Activated T-helper 1 cell treated with Interleukin-2 at 50 U/mL for 16 hours (primary cell): ENCODE measurements around the gene PTPRD.
"Not testable (repeated sequence)": the region's sequence is repeated elsewhere in the genome, so short reads cannot be mapped to it uniquely, and the experiment has no call there.

Source experiments
- DNase-seq: peaks from one replicate; pipeline ENCODE4 v3.0.0-alpha.2; 2020; ENCODE audit warnings: low read depth

PTPRD gene

DNA sequence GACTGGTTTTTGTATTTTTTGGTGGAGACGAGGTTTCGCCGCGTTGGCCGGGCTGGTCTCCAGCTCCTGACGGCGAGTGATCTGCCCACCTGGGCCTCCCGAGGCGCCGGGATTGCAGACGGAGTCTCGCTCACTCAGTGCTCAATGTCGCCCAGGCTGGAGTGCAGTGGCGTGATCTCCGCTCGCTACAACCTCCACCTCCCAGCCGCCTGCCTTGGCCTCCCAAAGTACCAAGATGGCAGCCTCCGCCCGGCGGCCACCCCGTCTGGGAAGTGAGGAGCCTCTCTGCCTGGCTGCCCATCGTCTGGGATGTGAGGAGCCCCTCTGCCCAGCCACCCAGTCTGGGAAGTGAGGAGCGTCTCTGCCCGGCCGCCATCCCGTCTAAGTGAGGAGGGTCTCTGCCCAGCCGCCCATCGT lies 163.6 kb downstream of the PTPRD start:
- DNase-seq = not testable (repeated sequence)

DNA sequence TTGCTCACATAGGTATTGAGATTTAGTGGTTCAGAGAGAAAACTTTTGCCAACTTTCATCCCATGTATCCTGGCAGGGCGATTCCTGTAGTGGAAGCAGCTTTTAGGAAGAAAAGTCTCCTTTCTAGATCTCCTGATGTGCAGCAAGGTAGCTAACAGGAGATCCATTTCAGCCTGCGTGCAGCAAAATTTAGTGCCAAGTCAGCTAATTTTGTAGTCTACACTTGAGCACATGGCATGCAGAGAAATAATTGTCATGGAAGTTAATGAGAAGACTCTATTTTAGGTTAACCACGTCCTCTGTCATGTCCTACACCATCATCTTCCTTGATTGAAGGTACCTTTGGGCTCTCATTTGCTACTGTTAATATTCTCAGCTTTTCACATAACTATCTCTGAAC lies 165.8 kb downstream of the PTPRD start:
- no peak for DNase-seq

DNA sequence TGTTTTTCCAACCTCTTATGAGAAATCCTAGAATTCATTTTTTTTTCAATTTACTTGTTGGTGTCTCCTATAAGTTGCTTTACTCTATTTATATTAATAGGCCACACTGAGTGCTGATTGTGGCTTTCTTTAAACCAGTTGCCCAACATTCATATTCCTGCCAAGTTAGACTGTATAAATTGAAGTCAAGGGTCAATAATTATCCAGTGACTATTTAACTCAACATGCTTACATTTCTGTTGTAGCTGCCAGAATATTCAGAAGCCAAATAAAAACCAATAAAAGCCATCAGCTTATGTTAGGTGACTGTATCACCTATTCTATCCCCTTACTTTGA lies 169.0 kb downstream of the PTPRD start:
- no peak for DNase-seq

DNA sequence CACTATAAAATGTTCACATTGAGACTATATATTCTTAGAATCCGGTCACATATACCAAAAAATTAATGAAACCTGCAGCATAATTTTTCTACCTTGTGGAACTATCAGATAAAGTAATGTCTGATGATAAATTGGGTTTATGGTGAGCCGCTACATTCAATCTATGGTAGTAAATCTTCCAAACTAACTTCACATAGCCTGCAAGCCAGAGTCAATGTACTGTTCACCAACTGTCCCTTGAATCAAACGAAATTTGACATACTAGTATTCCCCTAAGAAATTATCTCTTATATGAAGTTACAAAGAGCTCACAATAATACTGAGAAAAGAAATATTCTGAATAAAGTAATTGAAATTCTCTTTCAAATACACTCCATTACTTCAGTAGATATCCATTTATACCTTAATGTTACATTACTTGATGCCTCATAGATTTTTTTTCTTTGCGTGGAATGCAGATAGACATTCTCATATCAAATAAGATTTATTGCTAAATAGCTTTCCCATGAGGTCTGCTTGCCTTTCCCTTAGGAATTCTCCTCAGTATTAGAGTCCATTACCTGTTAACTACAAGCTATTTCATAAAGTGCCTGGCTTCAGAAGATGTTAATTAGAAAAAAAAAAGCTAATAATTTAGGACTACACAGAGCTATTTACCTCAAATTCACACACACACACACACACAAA lies 169.5 kb downstream of the PTPRD start:
- DNase-seq = no peak

DNA sequence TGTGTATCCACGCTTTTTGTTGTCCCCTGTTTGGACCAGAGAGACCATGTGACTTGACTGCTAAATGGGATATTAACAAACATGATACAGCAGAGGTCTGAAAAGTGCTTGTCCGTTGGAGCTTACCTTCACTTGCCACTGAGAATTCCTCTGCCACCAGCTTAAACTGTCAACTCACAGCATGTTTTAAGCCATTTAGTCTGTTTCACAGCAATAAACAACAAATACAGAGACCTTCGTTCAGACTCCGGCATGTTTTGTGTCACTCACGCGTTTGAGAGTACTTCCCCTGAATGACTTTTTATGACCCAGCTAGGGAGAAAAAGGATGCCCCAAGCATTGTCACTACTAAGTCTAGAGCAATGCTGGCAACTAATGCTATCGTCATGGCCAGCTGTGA lies 173.8 kb downstream of the PTPRD start:
- DNase-seq = no peak

DNA sequence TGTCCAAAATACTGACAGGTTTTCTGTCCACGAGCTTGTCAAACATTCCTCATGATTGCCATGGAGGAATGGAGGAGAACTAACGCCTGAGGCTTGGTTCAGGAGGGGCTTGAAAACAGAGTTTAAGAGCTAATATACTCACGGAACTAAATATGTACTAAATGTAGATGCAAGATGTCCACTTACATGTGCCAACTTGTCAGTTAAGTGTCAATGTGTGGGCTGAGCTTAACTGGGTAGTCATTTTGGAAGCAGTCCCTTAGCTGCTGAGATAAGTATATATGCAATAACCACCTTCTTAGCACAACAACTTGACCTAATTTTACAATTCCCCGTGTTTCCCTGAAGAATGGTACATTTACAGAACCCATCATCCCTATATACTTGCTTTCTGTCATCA lies 176.0 kb downstream of the PTPRD start:
- DNase-seq = no peak

DNA sequence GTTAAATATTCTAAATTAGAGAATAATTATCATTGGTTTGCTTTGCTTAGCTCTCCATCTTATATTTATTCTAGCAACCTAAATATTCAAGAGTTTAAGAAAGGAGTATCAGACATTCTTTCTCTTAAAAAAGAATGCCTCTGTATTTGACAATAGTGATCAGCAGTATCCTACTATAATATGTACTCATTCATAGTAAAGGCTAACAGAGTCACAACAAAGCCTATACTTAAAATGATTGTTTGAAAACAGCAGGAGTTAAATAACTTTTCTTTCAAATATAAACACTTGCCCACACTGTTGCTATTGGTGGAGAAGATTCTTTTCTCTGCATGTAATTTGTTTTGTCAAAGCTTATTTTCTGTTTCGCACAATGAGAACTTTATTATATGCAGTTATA lies 178.4 kb downstream of the PTPRD start:
- no peak for DNase-seq

DNA sequence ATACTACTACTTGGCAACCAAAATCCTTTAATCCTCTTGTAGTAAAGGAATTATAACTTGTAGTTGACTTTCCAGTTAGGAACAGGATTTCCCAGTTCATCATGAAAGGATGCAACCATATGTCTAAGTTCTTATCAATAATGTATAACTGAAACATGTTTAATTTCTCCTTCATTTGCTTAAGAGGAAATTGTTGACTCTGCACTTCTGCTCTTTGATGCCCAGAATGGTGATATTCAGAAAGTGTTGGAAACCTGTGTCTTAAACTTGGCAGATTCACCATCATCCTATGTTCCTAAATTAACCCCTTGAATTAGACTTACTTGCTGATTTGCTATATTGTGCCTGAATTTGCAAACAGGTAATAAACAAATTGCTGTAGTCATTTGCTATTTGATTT lies 201.5 kb downstream of the PTPRD start:
- no peak for DNase-seq

DNA sequence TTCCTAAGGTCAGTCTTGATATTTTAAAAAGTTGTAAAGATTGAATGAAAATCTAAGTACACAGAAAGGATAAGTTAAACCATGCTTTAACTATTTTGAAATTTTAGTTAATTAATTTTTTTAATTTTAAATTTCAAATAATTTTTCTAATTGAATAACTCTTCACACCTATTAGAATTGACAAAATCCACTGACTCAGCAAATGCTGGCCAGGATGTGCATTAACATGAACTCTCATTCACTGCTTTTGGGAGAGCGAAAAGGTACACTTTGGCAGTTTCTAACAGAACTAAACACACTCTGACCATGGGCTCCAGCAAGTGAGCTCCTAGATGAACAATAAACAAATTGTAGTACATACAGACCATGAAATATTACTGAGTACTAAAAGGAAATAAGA lies 209.5 kb downstream of the PTPRD start:
- DNase-seq = no peak

DNA sequence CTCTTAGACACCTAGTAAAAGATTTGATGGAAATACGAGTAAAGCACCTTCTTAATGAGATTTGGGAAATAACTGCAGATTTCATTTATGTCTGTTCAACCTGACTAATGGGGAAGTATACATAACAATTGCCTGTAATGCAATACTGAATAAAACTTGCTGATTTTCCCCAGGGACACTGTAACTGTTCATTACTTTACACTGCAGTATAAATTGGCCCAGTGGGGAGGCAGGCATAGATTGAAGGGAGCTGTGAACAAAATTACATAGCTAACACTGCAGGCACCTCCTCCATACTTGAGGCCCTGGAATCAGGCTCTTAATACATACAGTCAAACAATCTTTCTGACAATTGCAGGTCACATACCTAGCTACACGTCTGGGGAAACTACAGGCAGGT lies 216.2 kb downstream of the PTPRD start:
- DNase-seq = no peak

DNA sequence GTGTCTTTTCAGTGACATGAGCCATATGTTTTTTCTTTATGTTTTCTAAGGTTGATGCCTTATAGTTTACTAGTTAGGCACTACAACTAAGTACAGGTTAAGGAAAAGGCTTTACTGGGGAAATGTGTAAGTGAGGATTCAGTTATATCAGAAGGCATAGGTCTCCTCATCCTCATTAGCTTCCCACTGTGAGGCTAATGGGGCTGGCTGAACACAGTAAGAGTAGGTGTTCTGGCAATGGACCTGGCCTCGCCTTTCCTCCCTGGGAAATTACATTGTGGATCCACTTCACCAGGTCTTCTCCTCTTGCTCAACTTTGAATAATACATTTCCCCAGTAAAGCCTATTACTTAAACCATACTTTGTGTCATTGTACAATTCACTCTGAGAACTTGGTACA lies 225.5 kb downstream of the PTPRD start:
- no peak for DNase-seq

DNA sequence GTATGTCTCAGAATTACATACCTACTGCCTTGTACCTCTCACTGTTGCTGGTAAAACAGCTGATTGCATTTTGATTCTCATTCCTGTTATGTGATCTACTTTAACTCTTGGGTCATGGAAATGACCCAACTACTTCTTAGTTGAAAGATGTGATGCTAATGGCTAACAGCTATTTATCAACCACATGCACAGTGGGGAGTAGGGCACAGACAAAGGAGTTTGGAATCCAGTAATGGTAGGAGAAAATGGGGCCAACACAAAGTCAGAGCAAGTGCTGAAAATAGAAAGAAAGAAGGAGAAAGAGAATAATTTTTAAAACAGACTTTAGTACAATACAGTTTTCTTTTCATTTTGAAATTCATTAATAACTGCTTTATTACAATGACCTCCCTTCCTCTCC lies 241.0 kb downstream of the PTPRD start:
- no peak for DNase-seq

DNA sequence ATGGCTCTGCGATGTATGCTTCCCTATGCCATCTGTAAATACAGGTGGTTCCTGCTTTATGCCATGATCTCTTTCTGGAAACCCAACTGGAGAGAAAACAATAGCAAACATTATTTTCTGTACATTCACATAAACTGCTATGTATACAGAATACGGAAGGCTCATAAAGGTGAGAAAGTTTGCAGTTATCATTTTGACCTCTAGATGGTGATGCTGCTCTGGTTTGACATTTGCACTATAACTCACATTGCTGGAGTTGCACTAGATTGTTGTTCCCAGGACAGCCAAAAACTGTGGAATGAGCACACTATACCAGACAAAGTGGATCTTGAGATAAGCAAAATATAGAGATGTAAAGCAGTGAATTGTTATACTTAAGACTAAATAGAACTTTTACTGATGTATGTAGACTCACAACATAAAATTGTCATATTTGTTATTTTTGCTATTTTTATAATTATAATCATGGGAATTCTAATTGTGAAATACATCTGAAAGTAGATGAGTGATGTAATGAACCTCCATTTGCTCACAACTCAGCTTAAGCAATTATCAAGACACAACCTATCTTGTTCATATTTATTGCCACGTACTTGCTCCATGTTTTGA lies 246.5 kb downstream of the PTPRD start:
- DNase-seq = no peak

DNA sequence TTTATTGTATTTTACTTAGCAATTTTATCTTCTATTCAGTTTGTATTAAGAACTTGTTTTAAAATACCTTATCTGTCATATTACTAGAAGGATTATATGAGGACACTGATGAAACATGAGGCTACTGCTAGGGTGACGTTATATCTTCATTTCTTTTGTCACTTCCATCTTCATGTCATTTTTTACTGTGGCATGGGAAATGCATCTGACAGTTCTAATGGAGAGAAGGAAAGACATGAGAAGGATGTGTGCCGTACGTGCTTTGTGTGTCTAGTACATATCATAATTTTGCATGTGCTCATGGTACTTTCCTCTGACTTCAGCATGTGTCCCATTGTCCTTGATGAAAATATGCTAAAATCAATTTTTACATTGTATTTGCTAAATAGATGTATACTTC lies 258.2 kb downstream of the PTPRD start:
- no peak for DNase-seq

DNA sequence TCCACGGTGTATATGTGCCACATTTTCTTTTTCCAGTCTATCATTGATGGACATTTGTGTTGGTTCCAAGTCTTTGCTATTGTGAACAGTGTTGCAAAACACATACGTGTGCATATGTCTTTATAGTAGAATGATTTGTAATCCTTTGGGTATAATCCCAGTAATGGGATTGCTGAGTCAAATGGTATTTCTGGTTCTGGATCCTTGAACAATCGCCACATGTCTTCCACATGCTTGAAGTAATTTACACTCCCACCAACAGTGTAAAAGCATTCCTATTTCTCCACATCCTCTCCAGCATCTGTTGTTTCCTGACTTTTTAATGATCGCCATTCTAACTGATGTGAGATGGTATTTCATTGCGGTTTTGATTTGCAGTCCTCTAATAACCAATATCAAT lies 267.2 kb downstream of the PTPRD start:
- DNase-seq = not testable (repeated sequence)

DNA sequence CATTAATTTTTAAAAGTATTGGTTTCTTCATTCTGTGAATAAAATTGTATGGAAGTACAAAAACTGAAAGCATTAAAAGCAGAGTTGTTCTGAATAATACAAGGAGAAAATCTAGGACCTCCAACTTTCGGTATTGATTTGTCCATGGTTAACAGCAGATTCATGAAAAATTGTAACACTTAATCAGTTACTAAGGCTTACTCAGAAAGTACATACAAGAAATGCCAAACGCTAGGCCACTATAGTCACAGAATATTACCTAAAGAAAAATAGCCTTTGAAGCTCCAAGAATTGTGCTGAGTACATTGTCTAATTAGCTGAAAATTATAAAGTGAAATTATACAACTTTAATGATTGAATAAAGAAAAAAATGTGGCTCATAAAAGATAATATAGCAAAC lies 271.7 kb downstream of the PTPRD start:
- DNase-seq = no peak

DNA sequence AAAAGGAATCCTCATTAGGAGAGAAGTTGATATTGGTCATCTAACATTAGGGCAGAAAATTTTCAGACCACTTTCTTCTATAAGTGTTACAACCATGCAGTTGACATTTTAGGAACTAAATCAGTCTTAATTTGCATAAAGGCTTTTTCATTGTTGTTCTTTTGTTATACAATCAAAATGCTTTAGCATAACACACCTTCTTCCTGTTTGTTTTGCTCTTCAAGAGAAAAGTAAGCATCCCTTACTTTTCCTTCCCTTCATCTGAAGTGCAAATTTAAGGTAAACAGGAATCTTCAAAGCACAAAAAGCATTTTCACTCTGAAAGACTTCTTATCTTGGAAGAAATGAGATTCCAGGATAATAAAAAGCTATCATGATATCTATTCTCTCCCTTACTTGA lies 273.6 kb downstream of the PTPRD start:
- DNase-seq = no peak

DNA sequence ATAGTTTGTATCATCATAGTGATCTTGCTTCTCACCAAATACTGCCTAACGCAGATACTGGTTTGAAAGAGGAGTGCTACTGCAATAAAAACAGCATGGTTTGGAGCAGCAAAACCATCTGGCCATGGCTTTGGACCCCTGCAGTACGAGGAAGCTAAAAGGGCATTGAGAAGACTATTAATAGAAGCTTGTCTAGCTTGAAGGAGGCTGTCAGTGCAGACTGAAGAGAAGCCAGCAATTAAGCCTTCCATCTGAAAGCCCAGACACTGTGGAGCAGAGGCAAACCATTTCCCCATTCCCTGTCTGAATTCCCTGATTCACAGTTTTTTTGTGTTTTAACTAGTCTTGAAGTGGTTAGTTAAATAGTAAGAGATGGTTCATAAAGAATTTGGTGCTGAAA lies 281.6 kb downstream of the PTPRD start:
- DNase-seq = no peak

DNA sequence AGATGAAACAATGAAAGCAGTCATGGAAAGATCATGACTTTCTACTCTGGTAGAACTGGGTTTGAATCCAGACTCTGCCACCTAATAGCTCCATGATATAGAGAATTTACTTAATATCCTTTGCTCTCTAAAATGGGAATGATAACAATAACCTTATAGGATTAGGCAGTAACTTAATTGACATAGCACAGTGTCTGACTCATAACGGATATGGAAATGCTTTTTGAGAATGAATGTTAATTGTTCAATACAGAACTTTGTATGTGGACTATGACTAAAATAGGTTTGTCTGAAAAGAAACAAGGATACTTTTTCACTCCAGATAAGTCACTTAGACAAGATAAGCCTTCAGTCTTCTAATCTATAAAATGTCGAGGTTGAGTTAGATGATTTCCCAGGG lies 330.7 kb downstream of the PTPRD start:
- no peak for DNase-seq

DNA sequence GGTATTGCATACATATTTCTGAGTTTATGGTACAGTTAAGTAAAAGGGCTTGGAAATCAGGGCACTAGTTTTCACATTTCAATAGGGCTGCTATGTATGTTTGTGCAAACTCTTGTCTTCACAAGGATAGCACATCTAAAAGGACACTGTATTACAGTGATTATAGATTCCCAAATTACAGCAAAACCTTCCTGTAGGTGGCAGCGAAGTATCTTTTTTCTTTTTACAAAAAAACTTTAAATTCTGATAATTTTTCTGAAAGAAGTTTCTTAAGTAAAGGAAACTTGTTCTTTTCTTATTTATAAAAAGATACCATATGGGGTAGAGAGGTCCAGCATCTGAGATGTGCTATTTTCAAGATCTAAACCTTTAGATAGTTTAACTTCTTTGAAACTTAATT lies 337.8 kb downstream of the PTPRD start:
- DNase-seq = no peak

DNA sequence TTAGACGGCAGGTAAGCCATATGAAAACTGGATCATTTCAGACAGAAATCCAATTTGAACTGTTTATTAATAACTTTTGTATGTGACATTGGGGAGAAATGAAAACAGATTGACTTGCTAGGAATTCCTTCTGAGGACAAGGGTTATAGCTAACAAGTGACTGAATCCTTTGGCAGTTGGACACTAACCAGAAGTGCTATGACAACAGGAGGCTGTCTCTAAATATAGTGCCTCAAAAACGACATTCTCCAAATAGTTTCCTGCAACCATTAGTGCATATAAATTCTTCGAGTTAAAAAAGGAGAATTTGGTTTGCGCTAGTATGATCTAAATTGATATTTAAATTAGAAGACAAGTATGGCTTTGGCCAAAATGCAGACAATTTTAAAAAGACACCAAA lies 338.6 kb downstream of the PTPRD start:
- no peak for DNase-seq

DNA sequence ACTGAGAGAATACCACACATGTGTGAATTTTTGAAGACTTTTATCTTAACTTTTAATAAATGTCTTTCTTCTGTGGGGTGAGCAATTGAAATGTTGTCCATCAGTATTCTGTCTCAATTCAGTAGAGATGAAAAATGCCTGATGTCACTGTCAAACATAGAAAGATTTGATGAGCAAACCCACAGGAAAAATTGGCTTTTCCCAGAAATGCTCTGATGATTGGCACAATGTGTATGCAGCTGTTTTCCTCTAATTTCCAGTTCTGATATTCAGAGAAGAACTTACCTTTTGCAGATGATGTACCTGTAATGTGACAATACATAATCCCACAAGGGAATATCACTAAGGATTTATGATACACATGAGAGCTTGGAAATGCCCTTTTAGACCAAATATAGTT lies 340.0 kb downstream of the PTPRD start:
- no peak for DNase-seq

DNA sequence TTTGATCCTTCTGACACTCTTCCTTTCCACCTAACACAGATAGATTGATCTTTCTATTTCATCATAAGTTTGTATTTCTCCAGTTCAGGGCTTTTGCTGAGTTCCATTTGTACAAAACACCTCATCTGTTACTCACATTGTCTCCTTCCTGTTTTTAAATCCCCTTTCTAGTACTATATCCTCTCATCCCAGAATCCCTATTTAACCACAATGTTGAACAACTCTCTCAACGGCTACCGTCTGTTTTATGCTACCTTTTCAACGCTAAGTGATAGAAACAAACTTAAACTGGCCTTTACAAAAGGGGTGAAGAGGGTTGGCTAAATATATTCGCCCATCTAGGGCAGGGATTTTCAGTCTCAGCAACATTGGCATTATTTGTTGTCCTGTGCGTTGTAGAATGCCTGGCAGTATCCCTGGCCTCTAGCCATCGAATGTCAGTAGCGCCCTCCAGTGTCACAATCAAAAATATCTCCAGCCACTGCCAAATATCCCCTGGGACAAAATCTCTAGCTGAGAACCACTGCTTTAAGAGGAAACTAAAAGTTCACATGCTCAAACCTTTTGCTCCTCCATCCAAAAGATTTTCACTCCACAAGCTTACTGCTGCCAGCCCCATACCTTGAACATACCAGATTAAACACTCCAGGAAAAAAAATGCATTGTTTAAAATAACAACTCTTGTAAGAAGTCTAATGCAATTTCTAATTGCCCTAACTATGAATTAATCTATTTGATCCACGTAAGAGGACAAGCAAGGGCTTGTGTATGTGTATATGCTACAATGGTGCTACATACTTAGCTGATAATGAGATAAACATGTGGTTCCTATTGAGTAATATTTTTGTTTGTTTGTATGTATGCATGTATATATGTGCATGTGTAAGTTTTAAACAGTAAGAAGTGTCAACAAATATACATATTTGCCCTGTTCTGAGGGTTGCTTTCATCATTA lies 344.0 kb downstream of the PTPRD start:
- no peak for DNase-seq
